ENCODE measurements around the gene CTIF.

Gene CTIF

GRCh38 chr18:48902856-48903601 lies 364.2 kb downstream of the CTIF start:
- Histone ChIP-seq H3K9me3 (replicated peaks in 1 of 2; ENCODE audit: control insufficient read depth in 2 of 2, insufficient read depth in 1 of 2, low read depth in 1 of 2, low read length in 2 of 2) (peaks cover 0 to 12% of the 10 kb centered on the region in 2 donors), H3K4me3 (ENCODE audit: low read length in 2 of 2) (no peak overlapping the region), H2AFZ (ENCODE audit: low read length) (peak overlapping the region; percentile 65), H3K9ac (ENCODE audit: low read depth, low read length, poor library complexity) (no peak overlapping the region), H4K8ac (ENCODE audit: low read depth, low read length) (no peak overlapping the region), H3K18ac (ENCODE audit: low read length) (peak overlapping the region; percentile 27), H2BK120ac (ENCODE audit: low read depth, low read length) (no peak overlapping the region), H4K91ac (ENCODE audit: low read depth, low read length, poor library complexity) (no peak overlapping the region), H3K4me1 (ENCODE audit: control insufficient read depth in 2 of 2, insufficient read depth in 1 of 2, low read depth in 1 of 2, low read length in 2 of 2) (peaks cover 2 to 4% of the 10 kb centered on the region in 2 donors), H3K4ac (ENCODE audit: low read length) (no peak overlapping the region), H2BK15ac (ENCODE audit: low read length) (no peak overlapping the region), H3K79me1 (ENCODE audit: low read depth, low read length) (no peaks in the 10 kb centered on the region), H2AK5ac (ENCODE audit: low read depth, low read length) (peak overlapping the region; percentile 4), H2BK12ac (ENCODE audit: low read length) (no peak overlapping the region), H3K36me3 (replicated peaks in 1 of 2; ENCODE audit: control insufficient read depth in 2 of 2, insufficient read depth in 2 of 2, low read length in 2 of 2) (no peaks in the 10 kb centered on the region), H3K27me3 (ENCODE audit: control insufficient read depth in 3 of 3, insufficient read depth in 3 of 3, low read depth in 1 of 3, low read length in 3 of 3) (peaks cover 0 to 3% (median 0%) of the 10 kb centered on the region in 3 experiments), H3K14ac (ENCODE audit: low read length) (no peak overlapping the region), H3K4me2 (ENCODE audit: insufficient read depth, low read length, poor library complexity, severe bottlenecking) (no peak overlapping the region), H3K27ac (replicated peaks; ENCODE audit: low read length) (no peak overlapping the region), H2BK5ac (ENCODE audit: low read length) (no peak overlapping the region), H3K23ac (ENCODE audit: low read depth, low read length, poor library complexity) (no peak overlapping the region)
- WGBS, 2 donors (ENCODE audit: extremely low coverage in 2 of 2, insufficient read length in 2 of 2, insufficient replicate concordance in 1 of 2): no CpG with 5 or more reads among the region's 8 CpGs
- DNase-seq (ENCODE audit: low spot score): no peak

- peaks cover 0 to 12% of the 10 kb centered on the region in 2 donors for H3K9me3 ChIP-seq (replicated peaks in 1 of 2; ENCODE audit: control insufficient read depth in 2 of 2, insufficient read depth in 1 of 2, low read depth in 1 of 2, low read length in 2 of 2)
- no peak overlapping the region for H2AFZ ChIP-seq (ENCODE audit: low read length)
- H3K14ac ChIP-seq (ENCODE audit: low read length): no peak overlapping the region
- H2AK5ac ChIP-seq (ENCODE audit: low read depth, low read length): no peak overlapping the region
- no peak overlapping the region for H2BK5ac ChIP-seq (ENCODE audit: low read length)
- H2BK120ac ChIP-seq (ENCODE audit: low read depth, low read length): no peak overlapping the region
- no peak overlapping the region for H3K23ac ChIP-seq (ENCODE audit: low read depth, low read length, poor library complexity)
- no peak overlapping the region for H2BK12ac ChIP-seq (ENCODE audit: low read length)
- no peak for DNase-seq (ENCODE audit: low spot score)
- no peak overlapping the region for H4K8ac ChIP-seq (ENCODE audit: low read depth, low read length)
- no peaks in the 10 kb centered on the region for H3K36me3 ChIP-seq (replicated peaks in 1 of 2; ENCODE audit: control insufficient read depth in 2 of 2, insufficient read depth in 2 of 2, low read length in 2 of 2)
- H3K9ac ChIP-seq (ENCODE audit: low read depth, low read length, poor library complexity): no peak overlapping the region
- H3K27me3 ChIP-seq (ENCODE audit: control insufficient read depth in 3 of 3, insufficient read depth in 3 of 3, low read depth in 1 of 3, low read length in 3 of 3): no peaks in the 10 kb centered on the region
- no CpG with 5 or more reads among the region's 2 CpGs for WGBS, 2 donors (ENCODE audit: extremely low coverage in 2 of 2, insufficient read length in 2 of 2, insufficient replicate concordance in 1 of 2)
- H3K4me2 ChIP-seq (ENCODE audit: insufficient read depth, low read length, poor library complexity, severe bottlenecking): no peak overlapping the region
- peaks cover 2 to 4% of the 10 kb centered on the region in 2 donors for H3K4me1 ChIP-seq (ENCODE audit: control insufficient read depth in 2 of 2, insufficient read depth in 1 of 2, low read depth in 1 of 2, low read length in 2 of 2)
- H3K27ac ChIP-seq (replicated peaks; ENCODE audit: low read length): no peak overlapping the region
- no peak overlapping the region for H3K4ac ChIP-seq (ENCODE audit: low read length)
- H3K79me1 ChIP-seq (ENCODE audit: low read depth, low read length): no peaks in the 10 kb centered on the region
- no peak overlapping the region for H3K18ac ChIP-seq (ENCODE audit: low read length)
- H4K91ac ChIP-seq (ENCODE audit: low read depth, low read length, poor library complexity): no peak overlapping the region
- no peak overlapping the region for H3K4me3 ChIP-seq (ENCODE audit: low read length in 2 of 2)
- H2BK15ac ChIP-seq (ENCODE audit: low read length): no peak overlapping the region
Measured at GRCh38 chr18:48904091-48904490, 365.3 kb downstream of the CTIF start.

- Histone ChIP-seq H2BK120ac (ENCODE audit: low read depth, low read length) (no peak overlapping the region), H3K23ac (ENCODE audit: low read depth, low read length, poor library complexity) (no peak overlapping the region), H3K4me1 (ENCODE audit: control insufficient read depth in 2 of 2, insufficient read depth in 1 of 2, low read depth in 1 of 2, low read length in 2 of 2) (peaks cover 2 to 4% of the 10 kb centered on the region in 2 donors), H3K79me1 (ENCODE audit: low read depth, low read length) (peaks cover 2% of the 10 kb centered on the region), H3K4me3 (ENCODE audit: low read length in 2 of 2) (no peak overlapping the region), H2AK5ac (ENCODE audit: low read depth, low read length) (no peak overlapping the region), H3K9ac (ENCODE audit: low read depth, low read length, poor library complexity) (no peak overlapping the region), H2BK15ac (ENCODE audit: low read length) (no peak overlapping the region), H3K4ac (ENCODE audit: low read length) (no peak overlapping the region), H2BK5ac (ENCODE audit: low read length) (no peak overlapping the region), H3K18ac (ENCODE audit: low read length) (no peak overlapping the region), H4K8ac (ENCODE audit: low read depth, low read length) (no peak overlapping the region), H2BK12ac (ENCODE audit: low read length) (no peak overlapping the region), H2AFZ (ENCODE audit: low read length) (no peak overlapping the region), H3K27ac (replicated peaks; ENCODE audit: low read length) (no peak overlapping the region), H3K27me3 (ENCODE audit: control insufficient read depth in 3 of 3, insufficient read depth in 3 of 3, low read depth in 1 of 3, low read length in 3 of 3) (no peaks in the 10 kb centered on the region), H3K14ac (ENCODE audit: low read length) (no peak overlapping the region), H4K91ac (ENCODE audit: low read depth, low read length, poor library complexity) (no peak overlapping the region), H3K4me2 (ENCODE audit: insufficient read depth, low read length, poor library complexity, severe bottlenecking) (no peak overlapping the region), H3K9me3 (replicated peaks in 1 of 2; ENCODE audit: control insufficient read depth in 2 of 2, insufficient read depth in 1 of 2, low read depth in 1 of 2, low read length in 2 of 2) (peaks cover 0 to 12% of the 10 kb centered on the region in 2 donors), H3K36me3 (replicated peaks in 1 of 2; ENCODE audit: control insufficient read depth in 2 of 2, insufficient read depth in 2 of 2, low read length in 2 of 2) (no peaks in the 10 kb centered on the region)
- DNase-seq (ENCODE audit: low spot score): no peak
- WGBS, 2 donors (ENCODE audit: extremely low coverage in 2 of 2, insufficient read length in 2 of 2, insufficient replicate concordance in 1 of 2): no CpG with 5 or more reads among the region's 3 CpGs
Measured at GRCh38 chr18:48904847-48905394, 366.1 kb downstream of the CTIF start.

- Histone ChIP-seq H3K9ac (ENCODE audit: low read depth, low read length, poor library complexity) (no peak overlapping the region), H3K36me3 (replicated peaks in 1 of 2; ENCODE audit: control insufficient read depth in 2 of 2, insufficient read depth in 2 of 2, low read length in 2 of 2) (no peaks in the 10 kb centered on the region), H3K4me2 (ENCODE audit: insufficient read depth, low read length, poor library complexity, severe bottlenecking) (no peak overlapping the region), H2BK15ac (ENCODE audit: low read length) (no peak overlapping the region), H3K4me1 (ENCODE audit: control insufficient read depth in 2 of 2, insufficient read depth in 1 of 2, low read depth in 1 of 2, low read length in 2 of 2) (peaks cover 2 to 4% of the 10 kb centered on the region in 2 donors), H4K8ac (ENCODE audit: low read depth, low read length) (no peak overlapping the region), H3K79me1 (ENCODE audit: low read depth, low read length) (peaks cover 2% of the 10 kb centered on the region), H3K18ac (ENCODE audit: low read length) (no peak overlapping the region), H3K4ac (ENCODE audit: low read length) (no peak overlapping the region), H2BK5ac (ENCODE audit: low read length) (no peak overlapping the region), H2BK12ac (ENCODE audit: low read length) (no peak overlapping the region), H3K9me3 (replicated peaks in 1 of 2; ENCODE audit: control insufficient read depth in 2 of 2, insufficient read depth in 1 of 2, low read depth in 1 of 2, low read length in 2 of 2) (peaks cover 0 to 12% of the 10 kb centered on the region in 2 donors), H4K91ac (ENCODE audit: low read depth, low read length, poor library complexity) (no peak overlapping the region), H3K23ac (ENCODE audit: low read depth, low read length, poor library complexity) (no peak overlapping the region), H2AFZ (ENCODE audit: low read length) (no peak overlapping the region), H3K14ac (ENCODE audit: low read length) (no peak overlapping the region), H2AK5ac (ENCODE audit: low read depth, low read length) (no peak overlapping the region), H3K4me3 (ENCODE audit: low read length in 2 of 2) (no peak overlapping the region), H2BK120ac (ENCODE audit: low read depth, low read length) (no peak overlapping the region), H3K27me3 (ENCODE audit: control insufficient read depth in 3 of 3, insufficient read depth in 3 of 3, low read depth in 1 of 3, low read length in 3 of 3) (no peaks in the 10 kb centered on the region), H3K27ac (replicated peaks; ENCODE audit: low read length) (no peak overlapping the region)
- WGBS, 2 donors (ENCODE audit: extremely low coverage in 2 of 2, insufficient read length in 2 of 2, insufficient replicate concordance in 1 of 2): no CpG with 5 or more reads among the region's 1 CpG
- no peak for DNase-seq (ENCODE audit: low spot score)
Measured at GRCh38 chr18:48905513-48905912, 366.7 kb downstream of the CTIF start.
